SH-SY5Y (cell line): Measurements from ENCODE around the gene TOM1L2.

Experiments
- GATA2 ChIP-seq: IDR thresholded peaks from 2 replicates; pipeline ENCODE4 v1.6.1; 2011; ENCODE audit warnings: mild to moderate bottlenecking, low read depth, low read length
- GATA3 ChIP-seq: IDR thresholded peaks from 2 replicates; pipeline ENCODE4 v1.6.1; 2011; ENCODE audit warnings: low read depth, mild to moderate bottlenecking, low read length, moderate library complexity

GRCh38 chr17:17947309-17947708 lies 24.9 kb downstream of the TOM1L2 start:
- TF ChIP-seq GATA2 (no peak), GATA3 (no peak)
